Transverse colon (tissue), 4 donors: Measurements from ENCODE around the gene VIPAS39. TPM values are rescaled to one million over a fixed set of nuclear protein-coding genes. Genes with fewer than 3 reads are reported as not detected.

ENCODE experiments used
- DNase-seq: peaks from one replicate; pipeline ENCODE4 v3.0.0-alpha.2; 2019
- H3K27ac ChIP-seq, 4 donors: fragments of 200-600 bp; sonication (generic); 2 replicates each; pipeline ENCODE4 v1.5.1; 2016 to 2018; ENCODE audit warnings: inconsistent platforms in 4 of 4
- H3K27me3 ChIP-seq: fragments of 200-600 bp; sonication (generic); 2 replicates; pipeline ENCODE4 v1.5.1; 2017; ENCODE audit warnings: inconsistent platforms
- H3K36me3 ChIP-seq, 4 donors: fragments of 200-600 bp; sonication (generic); 2 replicates each; pipeline ENCODE4 v1.5.1; 2017 to 2019; ENCODE audit warnings: inconsistent platforms in 4 of 4
- H3K4me1 ChIP-seq, 4 donors: fragments of 200-600 bp; sonication (generic); 2 replicates each; pipeline ENCODE4 v1.5.1; 2017 to 2020; ENCODE audit warnings: inconsistent platforms in 4 of 4
- H3K4me3 ChIP-seq, 4 donors: fragments of 200-600 bp; sonication (generic); 1 replicate in 1 of 4; 2 replicates in 3 of 4; pipeline versions ENCODE4 v1.5.1 to v1.6.1; 2017 to 2019; ENCODE audit warnings: inconsistent platforms in 4 of 4
- H3K9me3 ChIP-seq, 2 donors: fragments of 200-600 bp; sonication (generic); 2 replicates each; pipeline ENCODE4 v1.5.1; 2017 to 2019; ENCODE audit warnings: inconsistent platforms in 2 of 2
- EP300 ChIP-seq: sonication (generic); formaldehyde crosslinking; IDR thresholded peaks from one replicate; pipeline ENCODE4 v1.6.1; 2017; ENCODE audit warnings: antibody characterized with exemption, low read depth
- POLR2A ChIP-seq: fragments of 450-650 bp; IDR thresholded peaks from one replicate; pipeline ENCODE4 v1.6.1; 2016; ENCODE audit warnings: antibody characterized with exemption, mild to moderate bottlenecking, moderate library complexity
- POLR2AphosphoS5 ChIP-seq, 3 donors: sonication (generic); formaldehyde crosslinking; IDR thresholded peaks; one replicate each; pipeline ENCODE4 v1.6.1; 2016; ENCODE audit warnings: antibody characterized with exemption in 3 of 3
- WGBS, 2 donors: methylation state at CpG; one replicate each; pipeline ENCODE4 v1.1.5; 2018; ENCODE audit warnings: low coverage in 1 of 2; 5-methylcytosine and 5-hydroxymethylcytosine counted together
- in situ Hi-C, 4 donors: fragments of 200-750 bp; cut with MboI; loops; one replicate each; pipeline versions ENCODE4 v1.15.0 to v1.15.1; 2017; ENCODE audit warnings: low sequenced_read_pairs in 3 of 4, low pct_ligation_motif_present in 1 of 4, low pct_unique_long_range_greater_than_20kb in 1 of 4
- intact Hi-C: fragments of 100-400 bp; cut with DNase I; formaldehyde crosslinking; loops from one replicate; pipeline ENCODE4 v1.15.1; 2023; ENCODE audit warnings: low total_unique reads
- total RNA-seq, 4 donors: library from RNA; depleted of rRNA; stranded (reverse); fragments of >200 nt; gene quantifications; one replicate each; pipeline ENCODE4 v1.1.0, GENCODE V29; 2016
- TF ChIP-seq, protein P1 (sequence below), 5 experiments: fragments of 200-600 bp in 3 of 5; fragments of 450-650 bp in 2 of 5; sonication (generic) in 3 of 5; IDR thresholded peaks; 1 replicate in 2 of 5; 2 replicates in 3 of 5; pipeline ENCODE4 v1.5.1; 2016 to 2017; ENCODE audit warnings: antibody characterized with exemption in 5 of 5, inconsistent platforms in 3 of 5, mild to moderate bottlenecking in 2 of 5, moderate library complexity in 1 of 5

VIPAS39 gene
- total RNA-seq, 4 donors from 2014 or later, result 8.0 to 21.6 (median 18.0) TPM

- no peaks in the 10 kb centered on the region for H3K4me1 ChIP-seq
- intact Hi-C loops (loop anchor here (10.0 kb wide), 1 partner anchor 1649 kb away; no protein-coding TSS in a partner anchor), in situ Hi-C loops (no loop called here)
- DNase-seq, result no peak
- no peaks in the 10 kb centered on the region for H3K27me3 ChIP-seq
- 87 to 92% methylated on average over 3 of the region's 3 CpGs for WGBS, 2 donors
- no peak for TF ChIP-seq POLR2AphosphoS5 (IDR thresholded peaks at IDR 0.05)
- H3K9me3 ChIP-seq, result no peaks in the 10 kb centered on the region
- no peak overlapping the region for H3K4me3 ChIP-seq
- H3K36me3 ChIP-seq, result no peaks in the 10 kb centered on the region
- no peak overlapping the region for H3K27ac ChIP-seq
Observed at GRCh38 chr14:77403768-77404167, 53.6 kb downstream of the VIPAS39 start.

DNA sequence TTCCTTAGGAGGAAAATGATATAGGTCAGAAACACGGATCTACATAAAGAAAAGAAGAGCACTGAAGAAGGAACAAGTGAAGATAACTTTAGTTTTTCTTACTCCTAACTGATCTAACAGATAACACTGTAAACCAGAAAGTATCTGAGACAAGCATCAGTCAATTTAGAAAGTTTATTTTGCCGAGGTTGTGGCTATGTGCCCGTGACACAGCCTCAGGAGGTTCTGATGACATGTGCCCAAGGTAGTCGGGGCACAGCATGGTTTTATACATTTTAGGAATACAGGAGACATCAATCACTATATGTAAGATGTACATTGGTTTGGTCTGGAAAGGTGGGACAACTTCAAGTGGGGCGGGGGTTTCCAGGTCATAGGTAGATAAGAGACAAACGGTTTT lies 57.2 kb downstream of the VIPAS39 start:
- TF ChIP-seq, protein P1, sequence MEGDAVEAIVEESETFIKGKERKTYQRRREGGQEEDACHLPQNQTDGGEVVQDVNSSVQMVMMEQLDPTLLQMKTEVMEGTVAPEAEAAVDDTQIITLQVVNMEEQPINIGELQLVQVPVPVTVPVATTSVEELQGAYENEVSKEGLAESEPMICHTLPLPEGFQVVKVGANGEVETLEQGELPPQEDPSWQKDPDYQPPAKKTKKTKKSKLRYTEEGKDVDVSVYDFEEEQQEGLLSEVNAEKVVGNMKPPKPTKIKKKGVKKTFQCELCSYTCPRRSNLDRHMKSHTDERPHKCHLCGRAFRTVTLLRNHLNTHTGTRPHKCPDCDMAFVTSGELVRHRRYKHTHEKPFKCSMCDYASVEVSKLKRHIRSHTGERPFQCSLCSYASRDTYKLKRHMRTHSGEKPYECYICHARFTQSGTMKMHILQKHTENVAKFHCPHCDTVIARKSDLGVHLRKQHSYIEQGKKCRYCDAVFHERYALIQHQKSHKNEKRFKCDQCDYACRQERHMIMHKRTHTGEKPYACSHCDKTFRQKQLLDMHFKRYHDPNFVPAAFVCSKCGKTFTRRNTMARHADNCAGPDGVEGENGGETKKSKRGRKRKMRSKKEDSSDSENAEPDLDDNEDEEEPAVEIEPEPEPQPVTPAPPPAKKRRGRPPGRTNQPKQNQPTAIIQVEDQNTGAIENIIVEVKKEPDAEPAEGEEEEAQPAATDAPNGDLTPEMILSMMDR (IDR thresholded peaks at IDR 0.05), result no peak
- TF ChIP-seq EP300, result no peak
- TF ChIP-seq POLR2AphosphoS5 (IDR thresholded peaks at IDR 0.05), result no peak
- 79 to 86% methylated on average over 4 to 6 of the region's 6 CpGs for WGBS, 2 donors
- H3K4me1 ChIP-seq, result no peaks in the 10 kb centered on the region
- H3K36me3 ChIP-seq, result no peaks in the 10 kb centered on the region
- DNase-seq, result no peak
- intact Hi-C loops, result loop anchor here (10.0 kb wide), 1 partner anchor 1645 kb away; no protein-coding TSS in a partner anchor
- no peak overlapping the region for H3K27ac ChIP-seq
- no peaks in the 10 kb centered on the region for H3K27me3 ChIP-seq
- no peaks in the 10 kb centered on the region for H3K9me3 ChIP-seq
- in situ Hi-C loops, result no loop called here
- no peak overlapping the region for H3K4me3 ChIP-seq

DNA sequence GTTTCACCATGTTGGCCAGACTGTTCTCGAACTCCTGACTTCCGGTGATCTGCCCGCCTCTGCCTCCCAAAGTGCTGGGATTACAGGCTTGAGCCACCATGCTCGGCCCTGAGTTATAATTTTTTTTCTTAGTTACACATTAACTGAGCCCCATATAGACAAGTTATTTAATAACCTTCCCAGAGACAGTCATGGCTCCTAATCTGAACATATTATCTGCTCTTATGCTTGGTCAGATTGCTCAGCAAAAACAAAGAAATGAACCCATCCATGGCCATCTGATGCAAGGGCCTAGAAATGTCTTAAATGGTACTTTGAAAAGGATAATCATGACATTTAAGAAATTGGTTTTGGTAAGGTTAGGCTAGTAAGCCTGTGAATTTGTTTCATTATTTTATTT lies 67.2 kb downstream of the VIPAS39 start:
- TF ChIP-seq EP300 (no peak), POLR2A (no peak), POLR2AphosphoS5 (IDR thresholded peaks at IDR 0.05) (no peak)
- TF ChIP-seq, protein P1 (IDR thresholded peaks at IDR 0.05), result no peak
- 72 to 73% methylated on average over 3 to 4 of the region's 4 CpGs for WGBS, 2 donors
- in situ Hi-C loops, result no loop called here
- H3K4me3 ChIP-seq, result no peak overlapping the region
- no peaks in the 10 kb centered on the region for H3K27me3 ChIP-seq
- no peaks in the 10 kb centered on the region for H3K36me3 ChIP-seq
- H3K4me1 ChIP-seq, result peaks cover 0 to 5% (median 0%) of the 10 kb centered on the region in 4 donors
- no peaks in the 10 kb centered on the region for H3K9me3 ChIP-seq
- DNase-seq, result no peak
- intact Hi-C loops, result no loop called here
- H3K27ac ChIP-seq, result peak overlapping the region in 1 of 4 donors; percentile 9

- Histone ChIP-seq H3K36me3 (no peaks in the 10 kb centered on the region), H3K4me1 (peaks cover 0 to 23% (median 16%) of the 10 kb centered on the region in 4 donors), H3K27ac (no peak overlapping the region), H3K9me3 (no peaks in the 10 kb centered on the region), H3K27me3 (no peaks in the 10 kb centered on the region), H3K4me3 (no peak overlapping the region)
- TF ChIP-seq EP300 (no peak), POLR2AphosphoS5 (IDR thresholded peaks at IDR 0.05) (no peak), POLR2A (no peak)
- TF ChIP-seq, protein P1 (IDR thresholded peaks at IDR 0.05), result no peak
- intact Hi-C loops (no loop called here), in situ Hi-C loops (no loop called here)
- no peak for DNase-seq
- 84 to 96% methylated on average over 6 of the region's 6 CpGs for WGBS, 2 donors
Observed at GRCh38 chr14:77378701-77379100, 78.7 kb downstream of the VIPAS39 start.

GRCh38 chr14:77377502-77377844 lies 79.9 kb downstream of the VIPAS39 start:
- intact Hi-C loops (no loop called here), in situ Hi-C loops (no loop called here)
- Histone ChIP-seq H3K27ac (peak overlapping the region; percentile 88 to 96 (median 92)), H3K27me3 (no peaks in the 10 kb centered on the region), H3K4me3 (peak overlapping the region in 3 of 4 donors; percentile 80 to 99 (median 97)), H3K36me3 (no peaks in the 10 kb centered on the region), H3K4me1 (peaks cover 0 to 23% (median 16%) of the 10 kb centered on the region in 4 donors), H3K9me3 (no peaks in the 10 kb centered on the region)
- WGBS, 2 donors, result 13 to 25% methylated on average over 5 to 10 of the region's 10 CpGs
- TF ChIP-seq EP300 (no peak), POLR2A (no peak), POLR2AphosphoS5 (IDR thresholded peaks at IDR 0.05) (no peak)
- TF ChIP-seq, protein P1 (IDR thresholded peaks at IDR 0.05), result no peak
- no peak for DNase-seq
